GM12864 (cell line): ENCODE results near the gene CHST12.

Experiments used
- DNase-seq: peaks from one replicate; pipeline ENCODE4 v3.0.0-alpha.2; 2011; ENCODE audit warnings: low read depth
- H3K4me3 ChIP-seq: 2 replicates; pipeline ENCODE4 v1.5.1; 2011; ENCODE audit warnings: mild to moderate bottlenecking, low read depth, low read length, control low read depth
- CTCF ChIP-seq: IDR thresholded peaks from 2 replicates; pipeline ENCODE4 v1.5.1; 2011; ENCODE audit warnings: low read depth, mild to moderate bottlenecking, moderate library complexity, low read length, control low read depth, inconsistent platforms; ENCODE audit errors: missing control alignments

CHST12 gene

GRCh38 chr7:2475678-2476015, 72.2 kb downstream of the CHST12 start:
- H3K4me3 ChIP-seq: no peak overlapping the region

GRCh38 chr7:2476298-2476697, 72.9 kb downstream of the CHST12 start, which contains the start of gene GRIFIN:
GRIFIN (minus strand) TSS chr7:2476398; CDS start chr7:2476383, 15 bp downstream.
- no peak within 1 kb of the TSS for H3K4me3 ChIP-seq
- no peak for TF ChIP-seq CTCF
- no peak for DNase-seq

More at GRCh38 chr7:2475678-2476015, 72.2 kb downstream of the CHST12 start:
- no peak for DNase-seq
- no peak for TF ChIP-seq CTCF

GRCh38 chr7:2476776-2477446, 73.5 kb downstream of the CHST12 start:
- no peak overlapping the region for H3K4me3 ChIP-seq
- TF ChIP-seq CTCF: no peak
- DNase-seq: no peak

- no peak for DNase-seq
- peak; percentile 57 for TF ChIP-seq CTCF
- H3K4me3 ChIP-seq: no peak overlapping the region
Measured at GRCh38 chr7:2477447-2478398, 74.3 kb downstream of the CHST12 start.

GRCh38 chr7:2478399-2478785, 75.0 kb downstream of the CHST12 start:
- no peak overlapping the region for H3K4me3 ChIP-seq
- no peak for TF ChIP-seq CTCF
- DNase-seq: no peak

GRCh38 chr7:2478800-2479199, 75.4 kb downstream of the CHST12 start:
- no peak for DNase-seq
- no peak overlapping the region for H3K4me3 ChIP-seq
- no peak for TF ChIP-seq CTCF
